ENCODE data around the gene ANKRD11.

ANKRD11 gene

GRCh38 chr16:89490439-89491237 lies at the start of gene ANKRD11:
Gene ANKRD11 (minus strand): TSS chr16:89490561. CDS start chr16:89317019, 173,542 bp downstream.
- DNase-seq (ENCODE audit: low read depth), result peak; percentile 100

- DNase-seq (ENCODE audit: low read depth), result no peak
These were observed 47.9 kb upstream of the ANKRD11 start for GRCh38 chr16:89538286-89538685.

- no peak for DNase-seq (ENCODE audit: low read depth)
These were observed 47.2 kb upstream of the ANKRD11 start for GRCh38 chr16:89537549-89537925.

GRCh38 chr16:89536886-89537548 lies 46.7 kb upstream of the ANKRD11 start:
- peak; percentile 15 for DNase-seq (ENCODE audit: low read depth)

GRCh38 chr16:89536371-89536770 lies 46.0 kb upstream of the ANKRD11 start:
- DNase-seq (ENCODE audit: low read depth), result no peak

- peak; percentile 93 for DNase-seq (ENCODE audit: low read depth)
These were observed 43.9 kb upstream of the ANKRD11 start for GRCh38 chr16:89534252-89534756.

- DNase-seq (ENCODE audit: low read depth), result no peak
These were observed 41.6 kb upstream of the ANKRD11 start for GRCh38 chr16:89531821-89532526.

GRCh38 chr16:89530401-89531381 lies 40.3 kb upstream of the ANKRD11 start:
- no peak for DNase-seq (ENCODE audit: low read depth)

- no peak for DNase-seq (ENCODE audit: low read depth)
These were observed 38.7 kb upstream of the ANKRD11 start for GRCh38 chr16:89529097-89529496.

GRCh38 chr16:89525146-89525913 lies 35.0 kb upstream of the ANKRD11 start:
- no peak for DNase-seq (ENCODE audit: low read depth)

- no peak for DNase-seq (ENCODE audit: low read depth)
These were observed 33.5 kb upstream of the ANKRD11 start for GRCh38 chr16:89523680-89524344.

- no peak for DNase-seq (ENCODE audit: low read depth)
These were observed 31.9 kb upstream of the ANKRD11 start for GRCh38 chr16:89522287-89522686.

- no peak for DNase-seq (ENCODE audit: low read depth)
These were observed 29.5 kb upstream of the ANKRD11 start for GRCh38 chr16:89519881-89520280.

GRCh38 chr16:89517128-89517527 lies 26.8 kb upstream of the ANKRD11 start:
- no peak for DNase-seq (ENCODE audit: low read depth)

- no peak for DNase-seq (ENCODE audit: low read depth)
These were observed 22.1 kb upstream of the ANKRD11 start for GRCh38 chr16:89512453-89512852.

- DNase-seq (ENCODE audit: low read depth), result no peak
These were observed 21.0 kb upstream of the ANKRD11 start for GRCh38 chr16:89511374-89511773.

- no peak for DNase-seq (ENCODE audit: low read depth)
These were observed 20.2 kb upstream of the ANKRD11 start for GRCh38 chr16:89510526-89510925.

GRCh38 chr16:89507834-89508590 lies 17.7 kb upstream of the ANKRD11 start, which contains the start of gene SPG7:
Gene SPG7 (plus strand): TSS chr16:89508403. CDS start chr16:89508418, 15 bp downstream.
- DNase-seq (ENCODE audit: low read depth), result peak; percentile 86

- no peak for DNase-seq (ENCODE audit: low read depth)
These were observed 17.0 kb upstream of the ANKRD11 start for GRCh38 chr16:89507214-89507833.

All from iris pigment epithelial cell (primary cell).